DOHH2 (cell line): Measurements from ENCODE around the gene GOLGA3.

ENCODE experiments used
- EZH2phosphoT487 ChIP-seq: fragments of 200-600 bp; sonication (generic); IDR thresholded peaks from 2 replicates; pipeline ENCODE4 v1.6.1; 2017; ENCODE audit warnings: borderline replicate concordance, mild to moderate bottlenecking, antibody characterized with exemption, low read length, moderate library complexity, mixed read lengths
- TF ChIP-seq, protein P1 (sequence below): fragments of 200-600 bp; sonication (generic); IDR thresholded peaks from one replicate; pipeline ENCODE4 v1.5.1; 2014; ENCODE audit warnings: antibody characterized with exemption, mild to moderate bottlenecking, low read depth, low read length; ENCODE audit not compliant: poor library complexity, severe bottlenecking

DNA sequence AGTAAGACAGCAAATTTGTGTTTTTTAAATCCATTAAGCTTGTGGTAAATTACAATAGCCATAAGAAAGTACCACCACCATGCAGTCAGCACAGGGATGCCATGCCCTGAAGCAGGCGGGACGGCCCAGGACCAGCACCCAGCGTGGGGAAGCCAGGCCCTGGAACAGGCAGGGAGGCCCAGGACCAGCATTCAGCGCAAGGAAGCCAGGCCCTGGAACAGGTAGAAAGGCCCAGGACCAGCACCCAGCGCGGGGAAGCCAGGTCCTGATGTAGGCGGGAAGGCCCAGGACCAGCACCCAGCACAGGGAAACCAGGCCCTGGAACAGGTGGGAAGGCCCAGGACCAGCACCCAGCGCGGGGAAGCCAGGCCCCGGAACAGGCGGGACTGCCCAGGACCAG, 45.5 kb upstream of the GOLGA3 start:
- TF ChIP-seq, protein P1, sequence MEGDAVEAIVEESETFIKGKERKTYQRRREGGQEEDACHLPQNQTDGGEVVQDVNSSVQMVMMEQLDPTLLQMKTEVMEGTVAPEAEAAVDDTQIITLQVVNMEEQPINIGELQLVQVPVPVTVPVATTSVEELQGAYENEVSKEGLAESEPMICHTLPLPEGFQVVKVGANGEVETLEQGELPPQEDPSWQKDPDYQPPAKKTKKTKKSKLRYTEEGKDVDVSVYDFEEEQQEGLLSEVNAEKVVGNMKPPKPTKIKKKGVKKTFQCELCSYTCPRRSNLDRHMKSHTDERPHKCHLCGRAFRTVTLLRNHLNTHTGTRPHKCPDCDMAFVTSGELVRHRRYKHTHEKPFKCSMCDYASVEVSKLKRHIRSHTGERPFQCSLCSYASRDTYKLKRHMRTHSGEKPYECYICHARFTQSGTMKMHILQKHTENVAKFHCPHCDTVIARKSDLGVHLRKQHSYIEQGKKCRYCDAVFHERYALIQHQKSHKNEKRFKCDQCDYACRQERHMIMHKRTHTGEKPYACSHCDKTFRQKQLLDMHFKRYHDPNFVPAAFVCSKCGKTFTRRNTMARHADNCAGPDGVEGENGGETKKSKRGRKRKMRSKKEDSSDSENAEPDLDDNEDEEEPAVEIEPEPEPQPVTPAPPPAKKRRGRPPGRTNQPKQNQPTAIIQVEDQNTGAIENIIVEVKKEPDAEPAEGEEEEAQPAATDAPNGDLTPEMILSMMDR = no peak
- no peak for TF ChIP-seq EZH2phosphoT487
